Activated CD8-positive, alpha-beta T cell treated with anti-CD3 and anti-CD28 coated beads, Interleukin-2, amount 10 ng/mL, durations not matched to agents 7 days and 5 days (primary cell): ENCODE measurements around the gene COL3A1. TPM values are rescaled to one million over a fixed set of nuclear protein-coding genes. Genes with fewer than 3 reads are reported as not detected.

Experiments used
- ATAC-seq: fragments of 150-1000 bp; cut with Tn5 transposase; one replicate; pipeline ENCODE4 v1.10.0; 2021; ENCODE audit warnings: moderate library complexity
- CTCF ChIA-PET: fragments of 350-600 bp; sonication (Branson Sonifier 250); formaldehyde crosslinking; loops from one replicate; lab custom pipeline; 2021; ENCODE audit warnings: antibody characterized with exemption; lab: Charles Lee
- POLR2A ChIA-PET: fragments of 350-600 bp; sonication (Branson Sonifier 250); formaldehyde crosslinking; loops from one replicate; lab custom pipeline; 2021; ENCODE audit warnings: antibody characterized with exemption; lab: Charles Lee
- DNase-seq: peaks from one replicate; pipeline ENCODE4 v3.0.0-alpha.2; 2020
- H3K27ac Mint-ChIP-seq: one replicate; pipeline ENCODE4 v1.8.0; 2021; ENCODE audit warnings: mild to moderate bottlenecking, mixed read lengths
- H3K27me3 Mint-ChIP-seq: one replicate; pipeline ENCODE4 v1.8.0; 2021; ENCODE audit warnings: low read depth, mixed read lengths
- H3K36me3 Mint-ChIP-seq: one replicate; pipeline ENCODE4 v1.8.0; 2021; ENCODE audit warnings: low read depth, mixed read lengths
- H3K4me1 Mint-ChIP-seq: one replicate; pipeline ENCODE4 v1.8.0; 2021; ENCODE audit warnings: low read depth, mixed read lengths
- H3K4me3 Mint-ChIP-seq: one replicate; pipeline ENCODE4 v1.8.0; 2021; ENCODE audit warnings: mild to moderate bottlenecking, mixed read lengths
- H3K9me3 Mint-ChIP-seq: one replicate; pipeline ENCODE4 v1.8.0; 2022; ENCODE audit warnings: mixed read lengths; ENCODE audit not compliant: insufficient read depth
- total RNA-seq, 2 experiments: library from RNA; stranded (reverse); gene quantifications; one replicate each; pipeline ENCODE4 v1.2.3, GENCODE V29; 2021

The COL3A1 gene
- total RNA-seq, 2 experiments from 2014 or later, result not detected

- Mint-ChIP-seq H3K27ac (no peak overlapping the region), H3K36me3 (no peaks in the 10 kb centered on the region), H3K4me1 (peaks cover 6% of the 10 kb centered on the region), H3K4me3 (no peak overlapping the region), H3K27me3 (no peaks in the 10 kb centered on the region), H3K9me3 (no peaks in the 10 kb centered on the region)
- ATAC-seq (no peak), DNase-seq (no peak)
- ChIA-PET POLR2A (interaction anchor here (0.5 kb wide), 1 partner anchor 311 kb away, joined by 3 read pairs; no protein-coding TSS in a partner anchor), CTCF (interaction anchor here (1.3 kb wide), 1 partner anchor 464 kb away, joined by 4 read pairs; no protein-coding TSS in a partner anchor)
Observed at GRCh38 chr2:188978291-188979081, 4.3 kb downstream of the COL3A1 start.

- POLR2A ChIA-PET, result no interaction called here
- Mint-ChIP-seq H3K4me1 (peaks cover 6% of the 10 kb centered on the region), H3K27me3 (no peaks in the 10 kb centered on the region), H3K9me3 (no peaks in the 10 kb centered on the region), H3K36me3 (no peaks in the 10 kb centered on the region), H3K4me3 (no peak overlapping the region), H3K27ac (no peak overlapping the region)
- ATAC-seq, result no peak
- no peak for DNase-seq
- CTCF ChIA-PET, result no interaction called here
Observed at GRCh38 chr2:188979187-188980114, 5.3 kb downstream of the COL3A1 start.

- H3K36me3 Mint-ChIP-seq, result no peaks in the 10 kb centered on the region
- peaks cover 3% of the 10 kb centered on the region for H3K27me3 Mint-ChIP-seq
- H3K4me3 Mint-ChIP-seq, result no peak overlapping the region
- ChIA-PET CTCF (interaction anchor here (0.6 to 0.9 kb wide), 2 partner anchors 424 to 428 kb away, joined by 3 to 4 read pairs; no protein-coding TSS in a partner anchor), POLR2A (no interaction called here)
- peaks cover 6% of the 10 kb centered on the region for H3K4me1 Mint-ChIP-seq
- no peaks in the 10 kb centered on the region for H3K9me3 Mint-ChIP-seq
- no peak for ATAC-seq
- no peak for DNase-seq
- H3K27ac Mint-ChIP-seq, result no peak overlapping the region
Observed at GRCh38 chr2:188983427-188984064, 9.4 kb downstream of the COL3A1 start.

GRCh38 chr2:188984065-188984491 lies 9.9 kb downstream of the COL3A1 start:
- POLR2A ChIA-PET, result no interaction called here
- CTCF ChIA-PET, result interaction anchor here (0.6 kb wide), 1 partner anchor 428 kb away, joined by 3 read pairs; no protein-coding TSS in a partner anchor

GRCh38 chr2:188984680-188985079 lies 10.5 kb downstream of the COL3A1 start:
- DNase-seq, result no peak
- H3K27me3 Mint-ChIP-seq, result peaks cover 3% of the 10 kb centered on the region
- no peak overlapping the region for H3K27ac Mint-ChIP-seq
- CTCF ChIA-PET, result no interaction called here
- POLR2A ChIA-PET, result no interaction called here
- H3K36me3 Mint-ChIP-seq, result no peaks in the 10 kb centered on the region
- ATAC-seq, result no peak
- H3K4me1 Mint-ChIP-seq, result no peaks in the 10 kb centered on the region
- no peak overlapping the region for H3K4me3 Mint-ChIP-seq
- H3K9me3 Mint-ChIP-seq, result no peaks in the 10 kb centered on the region

More at GRCh38 chr2:188984065-188984491, 9.9 kb downstream of the COL3A1 start:
- Mint-ChIP-seq H3K27ac (no peak overlapping the region), H3K4me1 (peaks cover 2% of the 10 kb centered on the region), H3K27me3 (peaks cover 3% of the 10 kb centered on the region), H3K36me3 (no peaks in the 10 kb centered on the region), H3K4me3 (no peak overlapping the region), H3K9me3 (no peaks in the 10 kb centered on the region)
- no peak for DNase-seq
- ATAC-seq, result no peak

- no peaks in the 10 kb centered on the region for H3K9me3 Mint-ChIP-seq
- CTCF ChIA-PET, result no interaction called here
- H3K27me3 Mint-ChIP-seq, result peaks cover 3% of the 10 kb centered on the region
Observed at GRCh38 chr2:188986839-188987238, 12.7 kb downstream of the COL3A1 start.

GRCh38 chr2:188993247-188993646 lies 19.1 kb downstream of the COL3A1 start:
- ChIA-PET POLR2A (no interaction called here), CTCF (no interaction called here)
- H3K4me1 Mint-ChIP-seq, result no peaks in the 10 kb centered on the region
- DNase-seq (no peak), ATAC-seq (no peak)
- no peak overlapping the region for H3K4me3 Mint-ChIP-seq
- no peaks in the 10 kb centered on the region for H3K9me3 Mint-ChIP-seq
- H3K27ac Mint-ChIP-seq, result no peak overlapping the region
- H3K27me3 Mint-ChIP-seq, result no peaks in the 10 kb centered on the region
- H3K36me3 Mint-ChIP-seq, result no peaks in the 10 kb centered on the region

More at GRCh38 chr2:188986839-188987238, 12.7 kb downstream of the COL3A1 start:
- H3K4me1 Mint-ChIP-seq, result no peaks in the 10 kb centered on the region
- H3K27ac Mint-ChIP-seq, result no peak overlapping the region
- H3K4me3 Mint-ChIP-seq, result no peak overlapping the region
- no peaks in the 10 kb centered on the region for H3K36me3 Mint-ChIP-seq
- ATAC-seq (no peak), DNase-seq (no peak)
- POLR2A ChIA-PET, result no interaction called here

GRCh38 chr2:188997263-188997662 lies 23.1 kb downstream of the COL3A1 start:
- Mint-ChIP-seq H3K9me3 (no peaks in the 10 kb centered on the region), H3K27me3 (no peaks in the 10 kb centered on the region), H3K4me1 (peaks cover 2% of the 10 kb centered on the region), H3K4me3 (no peak overlapping the region), H3K36me3 (no peaks in the 10 kb centered on the region), H3K27ac (no peak overlapping the region)
- CTCF ChIA-PET, result no interaction called here
- DNase-seq, result no peak
- no peak for ATAC-seq
- POLR2A ChIA-PET, result no interaction called here

GRCh38 chr2:189000221-189000620 lies 26.0 kb downstream of the COL3A1 start:
- ATAC-seq (no peak), DNase-seq (no peak)
- H3K36me3 Mint-ChIP-seq, result no peaks in the 10 kb centered on the region
- no peak overlapping the region for H3K4me3 Mint-ChIP-seq
- ChIA-PET CTCF (no interaction called here), POLR2A (no interaction called here)
- H3K9me3 Mint-ChIP-seq, result no peaks in the 10 kb centered on the region
- no peaks in the 10 kb centered on the region for H3K27me3 Mint-ChIP-seq
- H3K27ac Mint-ChIP-seq, result no peak overlapping the region
- peaks cover 3% of the 10 kb centered on the region for H3K4me1 Mint-ChIP-seq

- ChIA-PET CTCF (no interaction called here), POLR2A (no interaction called here)
- H3K4me3 Mint-ChIP-seq, result no peak overlapping the region
- H3K27ac Mint-ChIP-seq, result no peak overlapping the region
- H3K9me3 Mint-ChIP-seq, result no peaks in the 10 kb centered on the region
- peaks cover 3% of the 10 kb centered on the region for H3K4me1 Mint-ChIP-seq
- no peak for DNase-seq
- H3K27me3 Mint-ChIP-seq, result no peaks in the 10 kb centered on the region
- no peaks in the 10 kb centered on the region for H3K36me3 Mint-ChIP-seq
- no peak for ATAC-seq
Observed at GRCh38 chr2:189002079-189002478, 27.9 kb downstream of the COL3A1 start.

- no peaks in the 10 kb centered on the region for H3K4me1 Mint-ChIP-seq
- CTCF ChIA-PET, result no interaction called here
- no peaks in the 10 kb centered on the region for H3K36me3 Mint-ChIP-seq
- DNase-seq (no peak), ATAC-seq (no peak)
- no peak overlapping the region for H3K27ac Mint-ChIP-seq
- no peaks in the 10 kb centered on the region for H3K27me3 Mint-ChIP-seq
- H3K9me3 Mint-ChIP-seq, result no peaks in the 10 kb centered on the region
- no peak overlapping the region for H3K4me3 Mint-ChIP-seq
- POLR2A ChIA-PET, result no interaction called here
Observed at GRCh38 chr2:189008555-189009262, 34.5 kb downstream of the COL3A1 start.
